ENCODE data around the gene ANKFN1. TPM values are rescaled to one million over a fixed set of nuclear protein-coding genes. Genes with fewer than 3 reads are reported as not detected.

The ANKFN1 gene
- total and polyA plus RNA-seq, 5 donors = 0.02 to 0.15 (median 0.11) TPM; not detected in 2

- Histone ChIP-seq H3K27me3 (ENCODE audit: control insufficient read depth, insufficient read depth) (no peaks in the 10 kb centered on the region), H3K27ac (ENCODE audit: low read length) (no peak overlapping the region), H3K4me3 (ENCODE audit: low read length) (no peak overlapping the region), H3K9me3 (ENCODE audit: control insufficient read depth, low read length) (no peaks in the 10 kb centered on the region), H3K4me1 (ENCODE audit: control insufficient read depth, insufficient read depth, low read length) (no peaks in the 10 kb centered on the region)
- intact Hi-C loops (cut with DNase I) = no loop called here
- ATAC-seq (no peak), DNase-seq (no peak)
Measured at GRCh38 chr17:56545930-56546329, 392.7 kb downstream of the ANKFN1 start.

GRCh38 chr17:56548661-56549060 lies 395.4 kb downstream of the ANKFN1 start:
- ATAC-seq = no peak
- H3K27me3 ChIP-seq (ENCODE audit: control insufficient read depth, insufficient read depth) = no peaks in the 10 kb centered on the region
- DNase-seq = no peak
- 85% methylated on average over 4 of the region's 4 CpGs for WGBS
- no peak overlapping the region for H3K27ac ChIP-seq (ENCODE audit: low read length)
- no peaks in the 10 kb centered on the region for H3K9me3 ChIP-seq (ENCODE audit: control insufficient read depth, low read length)
- intact Hi-C loops (cut with DNase I) = no loop called here
- no peak overlapping the region for H3K4me3 ChIP-seq (ENCODE audit: low read length)
- no peaks in the 10 kb centered on the region for H3K4me1 ChIP-seq (ENCODE audit: control insufficient read depth, insufficient read depth, low read length)

- intact Hi-C loops (cut with DNase I) = no loop called here
- no peaks in the 10 kb centered on the region for H3K9me3 ChIP-seq (ENCODE audit: control insufficient read depth, low read length)
Measured at GRCh38 chr17:56549501-56549900, 396.2 kb downstream of the ANKFN1 start.

GRCh38 chr17:56557682-56558081 lies 404.4 kb downstream of the ANKFN1 start:
- Histone ChIP-seq H3K9me3 (ENCODE audit: control insufficient read depth, low read length) (no peaks in the 10 kb centered on the region), H3K27me3 (ENCODE audit: control insufficient read depth, insufficient read depth) (no peaks in the 10 kb centered on the region), H3K27ac (ENCODE audit: low read length) (no peak overlapping the region), H3K4me1 (ENCODE audit: control insufficient read depth, insufficient read depth, low read length) (no peaks in the 10 kb centered on the region), H3K4me3 (ENCODE audit: low read length) (no peak overlapping the region)
- ATAC-seq (peak in 1 of 2 donors; percentile 11), DNase-seq (no peak)
- intact Hi-C loops (cut with DNase I) = no loop called here
- WGBS = 66% methylated on average over 8 of the region's 8 CpGs

More at GRCh38 chr17:56549501-56549900, 396.2 kb downstream of the ANKFN1 start:
- Histone ChIP-seq H3K4me1 (ENCODE audit: control insufficient read depth, insufficient read depth, low read length) (no peaks in the 10 kb centered on the region), H3K4me3 (ENCODE audit: low read length) (no peak overlapping the region), H3K27me3 (ENCODE audit: control insufficient read depth, insufficient read depth) (no peaks in the 10 kb centered on the region), H3K27ac (ENCODE audit: low read length) (no peak overlapping the region)
- 83% methylated on average over 1 of the region's 1 CpG for WGBS
- ATAC-seq = no peak
- no peak for DNase-seq

GRCh38 chr17:56558088-56558487 lies 404.8 kb downstream of the ANKFN1 start:
- no peaks in the 10 kb centered on the region for H3K9me3 ChIP-seq (ENCODE audit: control insufficient read depth, low read length)
- no peaks in the 10 kb centered on the region for H3K4me1 ChIP-seq (ENCODE audit: control insufficient read depth, insufficient read depth, low read length)
- 51% methylated on average over 7 of the region's 7 CpGs for WGBS
- ATAC-seq = peak; percentile 40
- H3K27me3 ChIP-seq (ENCODE audit: control insufficient read depth, insufficient read depth) = no peaks in the 10 kb centered on the region
- intact Hi-C loops (cut with DNase I) = no loop called here
- H3K27ac ChIP-seq (ENCODE audit: low read length) = no peak overlapping the region
- no peak overlapping the region for H3K4me3 ChIP-seq (ENCODE audit: low read length)
- DNase-seq = no peak

Data from right cardiac atrium (tissue), 5 donors.